Stimulated activated naive CD8-positive, alpha-beta T cell treated with anti-CD3 and anti-CD28 coated beads, Interleukin-15, amount 100 ng/mL, for 72 hours (primary cell): Measurements from ENCODE around the gene XYLT1.
"Not testable (repeated sequence)": the region's sequence is repeated elsewhere in the genome, so short reads cannot be mapped to it uniquely, and the experiment has no call there.

ENCODE experiments used
- ATAC-seq: fragments of 150-1000 bp; cut with Tn5 transposase; 2 replicates; pipeline ENCODE4 v1.10.0; 2021; ENCODE audit warnings: mild to moderate bottlenecking, moderate library complexity
- DNase-seq, 2 donors: peaks; one replicate each; pipeline ENCODE4 v3.0.0; 2021 to 2022
- H3K27ac Mint-ChIP-seq, 2 donors: one replicate each; pipeline ENCODE4 v1.8.0; 2022; ENCODE audit warnings: mild to moderate bottlenecking in 2 of 2, mixed read lengths in 2 of 2, moderate library complexity in 2 of 2
- H3K27me3 Mint-ChIP-seq: one replicate; pipeline ENCODE4 v1.8.0; 2022; ENCODE audit warnings: mixed read lengths
- H3K4me1 Mint-ChIP-seq: one replicate; pipeline ENCODE4 v1.8.0; 2022; ENCODE audit warnings: mild to moderate bottlenecking, mixed read lengths
- H3K4me3 Mint-ChIP-seq, 2 donors: one replicate each; pipeline ENCODE4 v1.8.0; 2022; ENCODE audit warnings: mild to moderate bottlenecking in 2 of 2, mixed read lengths in 2 of 2, moderate library complexity in 1 of 2
- H3K9me3 Mint-ChIP-seq, 2 donors: one replicate each; pipeline ENCODE4 v1.8.0; 2022; ENCODE audit warnings: mixed read lengths in 2 of 2

XYLT1 gene

GRCh38 chr16:17470908-17471718, at the start of gene XYLT1:
XYLT1 (minus strand) TSS chr16:17470960; CDS start chr16:17470796, 164 bp downstream.
- peak within 1 kb of the TSS; percentile 20 to 85 for H3K27ac Mint-ChIP-seq
- peaks cover 53% of the 10 kb centered on the region for H3K4me1 Mint-ChIP-seq
- peaks cover 19% of the 10 kb centered on the region for H3K27me3 Mint-ChIP-seq
- H3K4me3 Mint-ChIP-seq, result peak within 1 kb of the TSS; percentile 77 to 88
- no peak for DNase-seq
- no peak for ATAC-seq
- no peaks in the 10 kb centered on the region for H3K9me3 Mint-ChIP-seq

DNA sequence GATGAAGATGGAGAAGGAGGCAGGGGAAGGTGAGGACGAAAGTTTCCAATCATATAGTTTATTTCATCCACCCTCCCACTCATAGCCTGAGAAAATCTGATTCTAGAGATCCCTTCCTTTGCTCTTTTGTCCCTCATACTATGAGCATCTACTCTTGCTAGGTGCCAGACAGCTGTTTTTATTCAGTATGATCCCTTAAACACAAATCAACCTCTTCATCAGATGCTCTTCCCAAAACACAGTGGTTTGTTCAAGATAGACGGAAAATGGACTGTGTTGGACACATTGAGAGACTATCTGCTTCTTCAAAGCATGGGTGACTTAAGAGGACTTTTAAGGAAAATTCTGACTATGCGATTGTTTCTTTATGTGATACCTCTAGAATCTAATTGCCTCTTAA, 49.4 kb upstream of the XYLT1 start:
- peaks cover 14% of the 10 kb centered on the region for H3K27me3 Mint-ChIP-seq
- no peak overlapping the region for H3K27ac Mint-ChIP-seq
- H3K4me1 Mint-ChIP-seq, result no peaks in the 10 kb centered on the region
- ATAC-seq (no peak), DNase-seq (no peak)
- no peaks in the 10 kb centered on the region for H3K9me3 Mint-ChIP-seq
- H3K4me3 Mint-ChIP-seq, result no peak overlapping the region

GRCh38 chr16:17519101-17519955, 48.6 kb upstream of the XYLT1 start:
- Mint-ChIP-seq H3K4me3 (no peak overlapping the region), H3K27ac (no peak overlapping the region), H3K4me1 (no peaks in the 10 kb centered on the region), H3K9me3 (no peaks in the 10 kb centered on the region), H3K27me3 (peaks cover 14% of the 10 kb centered on the region)
- ATAC-seq (no peak), DNase-seq (no peak)

- Mint-ChIP-seq H3K27me3 (peaks cover 14% of the 10 kb centered on the region), H3K27ac (no peak overlapping the region), H3K4me3 (no peak overlapping the region), H3K4me1 (no peaks in the 10 kb centered on the region), H3K9me3 (no peaks in the 10 kb centered on the region)
- DNase-seq (no peak), ATAC-seq (no peak)
Observed at GRCh38 chr16:17518441-17518840, 47.7 kb upstream of the XYLT1 start.

GRCh38 chr16:17515421-17516210, 44.9 kb upstream of the XYLT1 start:
- Mint-ChIP-seq H3K9me3 (no peaks in the 10 kb centered on the region), H3K27ac (no peak overlapping the region), H3K4me3 (no peak overlapping the region), H3K4me1 (no peaks in the 10 kb centered on the region), H3K27me3 (peaks cover 30% of the 10 kb centered on the region)
- no peak for ATAC-seq
- no peak for DNase-seq

GRCh38 chr16:17512636-17513220, 42.0 kb upstream of the XYLT1 start:
- no peak for DNase-seq
- Mint-ChIP-seq H3K27ac (no peak overlapping the region), H3K4me3 (no peak overlapping the region), H3K27me3 (peaks cover 17% of the 10 kb centered on the region), H3K4me1 (no peaks in the 10 kb centered on the region), H3K9me3 (peaks cover 0 to 8% of the 10 kb centered on the region in 2 donors)
- ATAC-seq, result no peak

GRCh38 chr16:17511340-17511739, 40.6 kb upstream of the XYLT1 start:
- H3K4me1 Mint-ChIP-seq, result no peaks in the 10 kb centered on the region
- no peak for DNase-seq
- peaks cover 5 to 16% of the 10 kb centered on the region in 2 donors for H3K9me3 Mint-ChIP-seq
- peaks cover 17% of the 10 kb centered on the region for H3K27me3 Mint-ChIP-seq
- H3K27ac Mint-ChIP-seq, result no peak overlapping the region
- no peak for ATAC-seq
- no peak overlapping the region for H3K4me3 Mint-ChIP-seq

GRCh38 chr16:17510567-17510966, 39.8 kb upstream of the XYLT1 start:
- Mint-ChIP-seq H3K4me3 (no peak overlapping the region), H3K27ac (peak overlapping the region in 1 of 2 donors; percentile 19), H3K27me3 (peaks cover 17% of the 10 kb centered on the region), H3K4me1 (no peaks in the 10 kb centered on the region), H3K9me3 (peaks cover 5 to 16% of the 10 kb centered on the region in 2 donors)
- DNase-seq, result no peak
- ATAC-seq, result no peak

DNA sequence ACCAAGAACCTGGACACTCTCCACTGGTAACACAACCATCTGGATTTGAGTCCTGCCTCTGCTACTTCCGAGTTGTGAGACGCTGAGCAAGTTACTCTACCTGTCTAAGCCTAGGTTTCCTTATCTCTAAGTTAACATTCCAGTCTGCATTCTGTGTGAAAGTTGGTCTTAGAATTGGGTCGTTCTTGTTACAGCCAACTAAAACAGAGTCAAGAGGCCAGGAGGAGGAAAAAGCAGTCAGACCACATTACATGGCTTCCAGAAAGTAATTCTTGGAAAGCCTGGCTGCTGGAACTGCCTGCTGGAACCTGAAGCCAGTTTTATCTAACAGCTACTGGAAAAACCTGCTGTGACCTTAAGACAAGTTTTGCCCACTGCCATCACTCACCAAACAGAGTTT, 38.4 kb upstream of the XYLT1 start:
- peaks cover 17% of the 10 kb centered on the region for H3K27me3 Mint-ChIP-seq

DNA sequence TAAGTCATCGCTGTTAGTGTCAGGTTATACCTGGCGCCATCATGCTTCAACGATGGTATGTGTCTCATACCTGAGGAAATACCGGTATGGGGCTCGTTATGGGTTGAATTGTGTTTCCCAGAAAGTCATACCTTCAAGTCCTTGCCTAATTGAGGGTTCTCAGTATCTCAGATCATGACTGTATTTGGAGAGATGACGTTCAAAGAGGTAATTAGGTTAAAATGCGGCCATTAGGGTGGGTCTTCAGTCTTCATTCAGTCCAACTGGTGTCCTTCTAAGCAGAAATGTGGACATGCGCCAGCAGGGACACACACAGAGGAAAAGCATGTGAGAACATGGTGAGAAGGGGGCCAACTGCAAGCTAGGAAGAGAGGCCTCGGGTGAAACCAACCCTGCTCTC, 37.5 kb upstream of the XYLT1 start:
- no peak overlapping the region for H3K27ac Mint-ChIP-seq
- H3K4me3 Mint-ChIP-seq, result no peak overlapping the region
- H3K9me3 Mint-ChIP-seq, result peaks cover 5 to 16% of the 10 kb centered on the region in 2 donors
- DNase-seq (no peak), ATAC-seq (no peak)
- no peaks in the 10 kb centered on the region for H3K4me1 Mint-ChIP-seq
- peaks cover 17% of the 10 kb centered on the region for H3K27me3 Mint-ChIP-seq

More for the DNA sequence above, 38.4 kb upstream of the XYLT1 start:
- Mint-ChIP-seq H3K4me1 (no peaks in the 10 kb centered on the region), H3K9me3 (peaks cover 5 to 16% of the 10 kb centered on the region in 2 donors), H3K27ac (no peak overlapping the region), H3K4me3 (no peak overlapping the region)
- ATAC-seq, result no peak
- DNase-seq, result no peak

DNA sequence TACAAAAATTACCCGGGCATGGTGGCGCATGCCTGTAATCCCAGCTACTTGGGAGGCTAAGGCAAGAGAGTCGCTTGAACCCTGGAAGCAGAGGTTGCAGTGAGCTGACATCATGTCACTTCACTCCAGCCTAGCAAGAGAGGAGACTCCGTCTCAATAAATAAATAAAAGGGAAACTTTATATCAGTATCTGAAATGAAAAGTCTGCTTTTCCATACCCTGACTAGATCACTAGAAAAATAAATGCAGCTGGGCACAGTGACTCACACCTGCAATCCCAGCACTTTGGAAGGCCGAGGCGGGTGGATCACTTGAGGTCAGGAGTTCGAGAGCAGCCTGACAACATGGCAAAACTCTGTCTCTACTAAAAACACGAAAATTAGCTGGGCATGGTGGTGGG, 36.8 kb upstream of the XYLT1 start:
- not testable (repeated sequence) for H3K4me3 Mint-ChIP-seq, H3K27ac Mint-ChIP-seq, H3K4me1 Mint-ChIP-seq, DNase-seq, ATAC-seq
- H3K9me3 Mint-ChIP-seq, result peaks cover 5 to 16% of the 10 kb centered on the region in 2 donors
- H3K27me3 Mint-ChIP-seq, result peaks cover 15% of the 10 kb centered on the region

GRCh38 chr16:17505828-17506227, 35.1 kb upstream of the XYLT1 start:
- DNase-seq, ATAC-seq, H3K27ac Mint-ChIP-seq, H3K27me3 Mint-ChIP-seq, H3K4me3 Mint-ChIP-seq, H3K4me1 Mint-ChIP-seq: not testable (repeated sequence)
- H3K9me3 Mint-ChIP-seq, result peaks cover 5 to 16% of the 10 kb centered on the region in 2 donors

- DNase-seq (no peak), ATAC-seq (no peak)
- Mint-ChIP-seq H3K27me3 (no peaks in the 10 kb centered on the region), H3K4me1 (no peaks in the 10 kb centered on the region), H3K27ac (no peak overlapping the region), H3K4me3 (no peak overlapping the region), H3K9me3 (peaks cover 5 to 16% of the 10 kb centered on the region in 2 donors)
Observed at GRCh38 chr16:17504050-17504449, 33.3 kb upstream of the XYLT1 start.

GRCh38 chr16:17503331-17503730, 32.6 kb upstream of the XYLT1 start:
- no peak overlapping the region for H3K4me3 Mint-ChIP-seq
- no peak for DNase-seq
- no peaks in the 10 kb centered on the region for H3K27me3 Mint-ChIP-seq
- H3K4me1 Mint-ChIP-seq, result no peaks in the 10 kb centered on the region
- no peak for ATAC-seq
- peaks cover 5 to 10% of the 10 kb centered on the region in 2 donors for H3K9me3 Mint-ChIP-seq
- H3K27ac Mint-ChIP-seq, result no peak overlapping the region

DNA sequence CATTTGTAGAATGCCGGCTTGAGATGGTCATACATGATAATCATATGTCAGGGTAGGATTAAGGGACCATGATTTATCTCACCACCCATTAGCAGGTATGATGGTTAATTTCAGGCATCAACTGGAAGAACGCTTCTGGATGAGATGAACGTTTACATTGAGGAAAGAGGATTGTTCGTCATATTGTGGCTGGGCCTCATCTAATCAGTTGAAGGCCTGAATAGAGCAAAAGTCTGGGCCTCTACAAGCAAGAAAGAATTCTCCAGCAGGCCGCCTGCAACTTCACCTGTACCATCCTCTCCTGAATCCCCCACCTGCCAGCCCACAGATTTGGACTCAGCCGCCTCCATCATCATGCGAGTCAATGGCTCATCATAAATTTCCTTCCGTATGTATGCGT, 30.6 kb upstream of the XYLT1 start:
- no peaks in the 10 kb centered on the region for H3K4me1 Mint-ChIP-seq
- DNase-seq, result no peak
- no peak for ATAC-seq
- H3K9me3 Mint-ChIP-seq, result no peaks in the 10 kb centered on the region
- H3K27ac Mint-ChIP-seq, result no peak overlapping the region
- H3K27me3 Mint-ChIP-seq, result no peaks in the 10 kb centered on the region
- no peak overlapping the region for H3K4me3 Mint-ChIP-seq
